CD14-positive monocyte (primary cell): Measurements from ENCODE around the gene MMP1. TPM values are rescaled to one million over a fixed set of nuclear protein-coding genes. Genes with fewer than 3 reads are reported as not detected.

ENCODE experiments used
- DNase-seq, 3 donors: peaks; one replicate each; pipeline ENCODE4 v3.0.0-alpha.2; 2011 to 2022
- H2AFZ ChIP-seq: 2 replicates; pipeline ENCODE4 v1.6.0; 2012; ENCODE audit warnings: mild to moderate bottlenecking, low read depth, low read length, inconsistent platforms; ENCODE audit not compliant: insufficient read depth, poor library complexity, severe bottlenecking
- H3K27ac ChIP-seq, 2 donors: 1 replicate in 1 of 2; 2 replicates in 1 of 2; pipeline ENCODE4 v1.5.1; 2012 to 2013; ENCODE audit warnings: low read length in 2 of 2, control low read depth in 1 of 2, inconsistent platforms in 1 of 2, low read depth in 1 of 2, mild to moderate bottlenecking in 1 of 2
- H3K27me3 ChIP-seq, 2 donors: one replicate each; pipeline versions ENCODE4 v1.6.0 to v1.6.1; 2011 to 2013; ENCODE audit warnings: low read length in 2 of 2; ENCODE audit not compliant: control insufficient read depth in 2 of 2, insufficient read depth in 2 of 2
- H3K36me3 ChIP-seq, 2 donors: replicated peaks in 1 of 2; 1 replicate in 1 of 2; 2 replicates in 1 of 2; pipeline versions ENCODE4 v1.5.1 to v1.6.1; 2012 to 2013; ENCODE audit warnings: low read length in 2 of 2, control low read depth in 1 of 2, inconsistent platforms in 1 of 2, mild to moderate bottlenecking in 1 of 2; ENCODE audit not compliant: insufficient read depth in 2 of 2, control insufficient read depth in 1 of 2
- H3K4me1 ChIP-seq, 2 donors: 1 replicate in 1 of 2; 2 replicates in 1 of 2; pipeline versions ENCODE4 v1.5.1 to v1.6.1; 2012 to 2013; ENCODE audit warnings: low read length in 2 of 2, control low read depth in 1 of 2, inconsistent platforms in 1 of 2, mild to moderate bottlenecking in 1 of 2, moderate library complexity in 1 of 2; ENCODE audit not compliant: insufficient read depth in 2 of 2, control insufficient read depth in 1 of 2
- H3K4me2 ChIP-seq: replicated peaks from 2 replicates; pipeline ENCODE3; 2012; ENCODE audit warnings: low read length, moderate library complexity, mild to moderate bottlenecking; ENCODE audit not compliant: poor library complexity, severe bottlenecking; ENCODE audit errors: extremely low read depth
- H3K4me3 ChIP-seq, 3 experiments: fragments of 200-600 bp in 1 of 3; sonication (generic) in 1 of 3; replicated peaks in 1 of 3; 1 replicate in 2 of 3; 2 replicates in 1 of 3; pipeline ENCODE4 v1.5.1; 2011 to 2013; ENCODE audit warnings: low read length in 3 of 3, mild to moderate bottlenecking in 3 of 3, control low read depth in 2 of 3, low read depth in 2 of 3, inconsistent platforms in 1 of 3, moderate library complexity in 1 of 3
- H3K79me2 ChIP-seq: 2 replicates; pipeline ENCODE4 v1.6.0; 2012; ENCODE audit warnings: mild to moderate bottlenecking, control low read depth, inconsistent platforms, low read length, moderate library complexity; ENCODE audit not compliant: insufficient read depth
- H3K9ac ChIP-seq: 2 replicates; pipeline ENCODE4 v1.6.0; 2017; ENCODE audit warnings: low read length, mild to moderate bottlenecking; ENCODE audit not compliant: insufficient read depth, poor library complexity, severe bottlenecking
- H3K9me3 ChIP-seq, 2 donors: replicated peaks in 1 of 2; 1 replicate in 1 of 2; 2 replicates in 1 of 2; pipeline versions ENCODE4 v1.5.1 to v1.6.1; 2012 to 2013; ENCODE audit warnings: low read length in 2 of 2, control low read depth in 1 of 2; ENCODE audit not compliant: control insufficient read depth in 1 of 2, insufficient read depth in 1 of 2
- H4K20me1 ChIP-seq: 2 replicates; pipeline ENCODE4 v1.6.0; 2012; ENCODE audit warnings: mild to moderate bottlenecking, low read length, control low read depth, moderate library complexity; ENCODE audit not compliant: insufficient read depth
- H3K27ac Mint-ChIP-seq, 7 donors: one replicate each; pipeline ENCODE4 v1.8.0; 2020; ENCODE audit warnings: mild to moderate bottlenecking in 7 of 7, mixed read lengths in 7 of 7, moderate library complexity in 6 of 7, inconsistent platforms in 2 of 7
- H3K27me3 Mint-ChIP-seq, 3 donors: one replicate each; pipeline ENCODE4 v1.8.0; 2021 to 2022; ENCODE audit warnings: low read depth in 3 of 3, mild to moderate bottlenecking in 3 of 3, mixed read lengths in 3 of 3, moderate library complexity in 3 of 3, inconsistent platforms in 1 of 3
- H3K36me3 Mint-ChIP-seq, 2 donors: one replicate each; pipeline ENCODE4 v1.8.0; 2020; ENCODE audit warnings: mixed read lengths in 2 of 2, inconsistent platforms in 1 of 2, mild to moderate bottlenecking in 1 of 2
- H3K4me1 Mint-ChIP-seq: one replicate; pipeline ENCODE4 v1.8.0; 2020; ENCODE audit warnings: mild to moderate bottlenecking, mixed read lengths
- H3K4me3 Mint-ChIP-seq, 2 donors: one replicate each; pipeline ENCODE4 v1.8.0; 2020; ENCODE audit warnings: mild to moderate bottlenecking in 2 of 2, mixed read lengths in 2 of 2, moderate library complexity in 1 of 2
- H3K9me3 Mint-ChIP-seq, 7 donors: one replicate each; pipeline ENCODE4 v1.8.0; 2020 to 2022; ENCODE audit warnings: mixed read lengths in 7 of 7, mild to moderate bottlenecking in 6 of 7, moderate library complexity in 6 of 7, inconsistent platforms in 2 of 7
- CTCF ChIP-seq: fragments of 200-600 bp; IDR thresholded peaks from one replicate; pipeline ENCODE4 v1.8.0; 2022; ENCODE audit warnings: antibody characterized with exemption, mild to moderate bottlenecking
- WGBS: methylation state at CpG from one replicate; pipeline ENCODE4 v1.1.5; 2013; ENCODE audit warnings: missing lambda C conversion rate; ENCODE audit not compliant: insufficient coverage; 5-methylcytosine and 5-hydroxymethylcytosine counted together
- intact Hi-C, 2 donors: fragments of 100-400 bp; cut with micrococcal nuclease; formaldehyde crosslinking; loops; one replicate each; pipeline versions ENCODE4 v1.15.0 to v1.15.1; 2023
- polyA plus RNA-seq, 3 donors: library from polyadenylated mRNA; depleted of rRNA in 1 of 3; unstranded in 2 of 3; stranded (reverse) in 1 of 3; fragments of 300-500 nt in 2 of 3; fragments of >200 nt in 1 of 3; fragmentation: Illumina TruSeq in 2 of 3; gene quantifications; 1 replicate in 2 of 3; 2 replicates in 1 of 3; pipeline ENCODE4 v1.2.3, GENCODE V29; 2012 to 2021

MMP1 gene
- polyA plus RNA-seq, 3 donors = not detected

DNA sequence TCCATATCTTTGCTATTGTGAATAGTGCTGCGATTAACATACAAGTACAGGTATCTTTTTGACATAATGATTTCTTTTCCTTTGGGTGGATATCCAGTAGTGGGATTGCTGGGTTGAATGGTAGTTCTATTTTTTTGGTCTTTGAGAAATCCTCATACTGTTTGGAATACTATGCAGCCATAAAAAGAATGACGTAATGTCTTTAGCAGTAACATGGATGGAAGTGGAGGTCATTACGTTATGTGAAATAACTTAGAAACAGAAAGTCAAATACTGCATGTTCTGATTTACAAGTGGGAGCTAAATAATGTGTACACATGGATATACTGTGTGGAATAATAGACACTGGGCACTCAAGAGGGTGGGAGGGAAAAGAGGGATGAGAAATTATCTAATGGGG, 13.6 kb downstream of the MMP1 start:
- 75% methylated on average over 1 of the region's 3 CpGs for WGBS
- Histone ChIP-seq H3K4me2 (no peak overlapping the region), H3K27me3 (peaks cover 0 to 6% of the 10 kb centered on the region in 2 donors), H3K36me3 (no peaks in the 10 kb centered on the region), H3K4me3 (no peak overlapping the region), H3K27ac (no peak overlapping the region), H3K79me2 (no peaks in the 10 kb centered on the region), H2AFZ (no peak overlapping the region), H4K20me1 (no peaks in the 10 kb centered on the region), H3K9ac (no peak overlapping the region), H3K9me3 (no peaks in the 10 kb centered on the region), H3K4me1 (no peaks in the 10 kb centered on the region)
- intact Hi-C loops = no loop called here
- no peak for TF ChIP-seq CTCF
- H3K4me1 Mint-ChIP-seq = no peaks in the 10 kb centered on the region
- DNase-seq = no peak
- H3K9me3 Mint-ChIP-seq = peaks cover 0 to 1% (median 0%) of the 10 kb centered on the region in 7 donors
- H3K27me3 Mint-ChIP-seq = peaks cover 3 to 11% (median 9%) of the 10 kb centered on the region in 3 donors
- no peak overlapping the region for H3K27ac Mint-ChIP-seq
- no peaks in the 10 kb centered on the region for H3K36me3 Mint-ChIP-seq
- H3K4me3 Mint-ChIP-seq = no peak overlapping the region

- peaks cover 3 to 9% (median 8%) of the 10 kb centered on the region in 3 donors for H3K27me3 Mint-ChIP-seq
- peaks cover 0 to 1% (median 0%) of the 10 kb centered on the region in 7 donors for H3K9me3 Mint-ChIP-seq
Measured at GRCh38 chr11:102783720-102784119, 14.2 kb downstream of the MMP1 start.

More at GRCh38 chr11:102783720-102784119, 14.2 kb downstream of the MMP1 start:
- H3K79me2 ChIP-seq = no peaks in the 10 kb centered on the region
- H3K36me3 Mint-ChIP-seq = no peaks in the 10 kb centered on the region
- H2AFZ ChIP-seq = no peak overlapping the region
- H3K27ac ChIP-seq = no peak overlapping the region
- no peaks in the 10 kb centered on the region for H3K9me3 ChIP-seq
- WGBS = 88% methylated on average over 2 of the region's 2 CpGs
- no peak overlapping the region for H3K4me3 ChIP-seq
- no peaks in the 10 kb centered on the region for H3K4me1 ChIP-seq
- no peak overlapping the region for H3K9ac ChIP-seq
- intact Hi-C loops = no loop called here
- no peak for DNase-seq
- H3K27ac Mint-ChIP-seq = no peak overlapping the region
- no peak for TF ChIP-seq CTCF
- no peak overlapping the region for H3K4me2 ChIP-seq
- H3K4me1 Mint-ChIP-seq = no peaks in the 10 kb centered on the region
- no peak overlapping the region for H3K4me3 Mint-ChIP-seq
- no peaks in the 10 kb centered on the region for H3K36me3 ChIP-seq
- H4K20me1 ChIP-seq = no peaks in the 10 kb centered on the region
- peaks cover 0 to 6% of the 10 kb centered on the region in 2 donors for H3K27me3 ChIP-seq
